SJSA1 (cell line): ENCODE measurements around the gene CCDC170. TPM values are rescaled to one million over a fixed set of nuclear protein-coding genes. Genes with fewer than 3 reads are reported as not detected.
A peak's percentile ranks its signal among the peaks of the same experiment; 100 is the strongest.
"Not testable (repeated sequence)": the region's sequence is repeated elsewhere in the genome, so short reads cannot be mapped to it uniquely, and the experiment has no call there.

Experiments used
- DNase-seq, 2 experiments: peaks; one replicate each; pipeline ENCODE4 v3.0.0-alpha.2; 2015 to 2020; ENCODE audit warnings: low spot score in 2 of 2, low read depth in 1 of 2
- H3K27ac ChIP-seq: fragments of 250-450 bp; sonication (Bioruptor Pico); 2 replicates; pipeline ENCODE4 v1.5.1; 2020; ENCODE audit warnings: mild to moderate bottlenecking, moderate library complexity
- H3K27me3 ChIP-seq: fragments of 250-450 bp; sonication (Bioruptor Pico); replicated peaks from 2 replicates; pipeline ENCODE4 v1.5.1; 2020; ENCODE audit warnings: mild to moderate bottlenecking, moderate library complexity
- H3K36me3 ChIP-seq: fragments of 250-450 bp; sonication (Bioruptor Pico); 2 replicates; pipeline ENCODE4 v1.5.1; 2020; ENCODE audit warnings: mild to moderate bottlenecking
- H3K4me1 ChIP-seq: fragments of 250-450 bp; sonication (Bioruptor Pico); replicated peaks from 2 replicates; pipeline ENCODE4 v1.6.1; 2021; ENCODE audit warnings: mild to moderate bottlenecking
- H3K4me3 ChIP-seq: fragments of 250-450 bp; sonication (Bioruptor Pico); 2 replicates; pipeline ENCODE4 v1.5.1; 2020; ENCODE audit warnings: mild to moderate bottlenecking
- H3K9me3 ChIP-seq: fragments of 250-450 bp; sonication (Bioruptor Pico); replicated peaks from 2 replicates; pipeline ENCODE4 v1.5.1; 2020; ENCODE audit warnings: mild to moderate bottlenecking
- total RNA-seq: library from RNA; depleted of rRNA; stranded (reverse); fragments of >200 nt; shearing (Covaris generic); gene quantifications from 2 replicates; pipeline ENCODE4 v1.2.3, GENCODE V29; 2014; rRNA removed

CCDC170 gene, protein sequence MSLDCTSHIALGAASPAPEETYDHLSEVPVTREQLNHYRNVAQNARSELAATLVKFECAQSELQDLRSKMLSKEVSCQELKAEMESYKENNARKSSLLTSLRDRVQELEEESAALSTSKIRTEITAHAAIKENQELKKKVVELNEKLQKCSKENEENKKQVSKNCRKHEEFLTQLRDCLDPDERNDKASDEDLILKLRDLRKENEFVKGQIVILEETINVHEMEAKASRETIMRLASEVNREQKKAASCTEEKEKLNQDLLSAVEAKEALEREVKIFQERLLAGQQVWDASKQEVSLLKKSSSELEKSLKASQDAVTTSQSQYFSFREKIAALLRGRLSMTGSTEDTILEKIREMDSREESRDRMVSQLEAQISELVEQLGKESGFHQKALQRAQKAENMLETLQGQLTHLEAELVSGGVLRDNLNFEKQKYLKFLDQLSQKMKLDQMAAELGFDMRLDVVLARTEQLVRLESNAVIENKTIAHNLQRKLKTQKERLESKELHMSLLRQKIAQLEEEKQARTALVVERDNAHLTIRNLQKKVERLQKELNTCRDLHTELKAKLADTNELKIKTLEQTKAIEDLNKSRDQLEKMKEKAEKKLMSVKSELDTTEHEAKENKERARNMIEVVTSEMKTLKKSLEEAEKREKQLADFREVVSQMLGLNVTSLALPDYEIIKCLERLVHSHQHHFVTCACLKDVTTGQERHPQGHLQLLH
- total RNA-seq, result 0.61 and 2.4 TPM in 2 replicates

DNA sequence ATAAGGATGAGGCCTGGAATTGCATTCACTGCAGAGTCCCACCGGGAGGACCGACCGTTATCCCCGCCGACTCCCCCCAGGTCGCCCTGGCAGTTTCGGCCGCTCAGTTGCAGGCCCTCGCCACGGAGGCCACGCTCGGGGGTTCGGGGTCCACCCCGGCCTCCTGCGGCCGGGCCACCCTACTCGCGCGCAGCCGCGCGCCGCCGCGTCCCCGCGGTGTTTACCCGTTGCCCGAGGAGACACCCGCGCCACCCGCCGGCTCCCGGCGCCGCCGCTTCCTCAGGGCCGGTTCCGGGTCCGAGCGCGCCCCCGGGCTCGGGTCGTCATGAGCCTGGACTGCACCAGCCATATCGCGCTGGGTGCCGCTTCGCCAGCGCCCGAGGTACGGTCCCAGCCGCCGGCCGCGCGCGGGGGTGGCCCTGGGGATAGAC, at the start of gene CCDC170:
TSS of gene CCDC170 (plus strand) at position 214 of the 431 bp plus-strand sequence. CDS start at position 326, 112 bp downstream.
- peaks cover 33% of the 10 kb centered on the region for H3K4me1 ChIP-seq
- peak within 1 kb of the TSS; percentile 72 for H3K4me3 ChIP-seq
- DNase-seq, result peak; percentile 51 to 60
- peak within 1 kb of the TSS; percentile 83 for H3K27ac ChIP-seq
- H3K27me3 ChIP-seq, result no peaks in the 10 kb centered on the region
- H3K9me3 ChIP-seq, result 0 out of 2 replicates have a peak, but pooled peaks cover 4% of the 10 kb centered on the region
- H3K36me3 ChIP-seq, result no peaks in the 10 kb centered on the region; the same call in 1 of the 2 replicates

- no peaks in the 10 kb centered on the region for H3K9me3 ChIP-seq
- H3K4me3 ChIP-seq, result no peak overlapping the region
- DNase-seq, result no peak
- no peaks in the 10 kb centered on the region for H3K27me3 ChIP-seq
- H3K27ac ChIP-seq, result peak overlapping the region; percentile 25; the same call in 1 of the 2 replicates
- peaks cover 20% of the 10 kb centered on the region for H3K36me3 ChIP-seq
- H3K4me1 ChIP-seq, result peaks cover 14% of the 10 kb centered on the region
Measured at GRCh38 chr6:151445482-151445881, 48.3 kb upstream of the CCDC170 start.

GRCh38 chr6:151447237-151447636, 46.6 kb upstream of the CCDC170 start:
- Histone ChIP-seq H3K36me3 (peaks cover 16% of the 10 kb centered on the region), H3K9me3 (no peaks in the 10 kb centered on the region), H3K27ac (no peak overlapping the region), H3K4me1 (peaks cover 18% of the 10 kb centered on the region), H3K27me3 (no peaks in the 10 kb centered on the region), H3K4me3 (no peak overlapping the region)
- DNase-seq, result no peak

DNA sequence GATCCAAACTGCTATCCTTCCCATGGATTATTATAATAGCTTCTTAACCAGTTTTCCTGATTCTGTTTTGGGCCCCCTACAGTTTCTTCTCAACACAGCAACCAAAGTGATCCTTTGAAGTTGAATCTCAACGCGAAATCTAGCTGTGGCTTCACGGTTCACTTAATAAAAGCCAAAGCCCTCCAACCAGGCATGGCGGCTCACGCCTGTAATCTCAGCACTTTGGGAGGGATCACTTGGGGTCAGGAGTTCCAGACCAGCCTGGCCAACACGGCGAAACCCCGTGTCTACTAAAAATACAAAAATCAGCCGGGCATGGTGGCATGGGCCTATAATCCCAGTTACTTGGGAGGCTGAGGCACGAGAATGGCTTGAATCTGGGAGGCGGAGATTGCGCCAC, 45.2 kb upstream of the CCDC170 start:
- H3K27ac ChIP-seq, result no peak overlapping the region
- no peaks in the 10 kb centered on the region for H3K9me3 ChIP-seq
- H3K4me1 ChIP-seq, result peaks cover 22% of the 10 kb centered on the region
- DNase-seq, result no peak
- no peak overlapping the region for H3K4me3 ChIP-seq
- no peaks in the 10 kb centered on the region for H3K27me3 ChIP-seq
- peaks cover 16% of the 10 kb centered on the region for H3K36me3 ChIP-seq

DNA sequence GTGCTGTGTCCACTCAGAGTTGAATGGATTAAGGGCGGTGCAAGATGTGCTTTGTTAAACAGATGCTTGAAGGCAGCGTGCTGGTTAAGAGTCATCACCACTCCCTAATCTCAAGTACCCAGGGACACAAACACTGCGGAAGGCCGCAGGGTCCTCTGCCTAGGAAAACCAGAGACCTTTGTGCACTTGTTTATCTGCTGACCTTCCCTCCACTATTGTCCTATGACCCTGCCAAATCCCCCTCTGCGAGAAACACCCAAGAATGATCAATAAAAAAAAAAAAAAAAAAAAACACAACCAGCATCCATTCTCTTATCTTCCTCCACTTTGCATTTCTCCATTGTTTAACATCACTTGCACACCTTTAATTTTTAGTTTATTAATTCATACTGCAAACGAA, 42.9 kb upstream of the CCDC170 start:
- H3K27me3 ChIP-seq, H3K9me3 ChIP-seq, DNase-seq, H3K36me3 ChIP-seq: not testable (repeated sequence)
- H3K4me3 ChIP-seq, result peak overlapping the region; percentile 67
- H3K4me1 ChIP-seq, result peaks cover 18% of the 10 kb centered on the region
- 0 out of 2 replicates have a peak overlapping the region, but pooled peaks have one; percentile 0 for H3K27ac ChIP-seq

GRCh38 chr6:151451417-151451949, 42.3 kb upstream of the CCDC170 start:
- peak overlapping the region; percentile 67 for H3K4me3 ChIP-seq
- peaks cover 13% of the 10 kb centered on the region for H3K4me1 ChIP-seq
- DNase-seq, result no peak
- H3K27ac ChIP-seq, result peak overlapping the region; percentile 0; the same call in 1 of the 2 replicates
- no peaks in the 10 kb centered on the region for H3K9me3 ChIP-seq
- no peaks in the 10 kb centered on the region for H3K27me3 ChIP-seq
- H3K36me3 ChIP-seq, result 0 out of 2 replicates have a peak, but pooled peaks cover 4% of the 10 kb centered on the region

GRCh38 chr6:151451950-151452749, 41.7 kb upstream of the CCDC170 start, which contains the start of gene RMND1:
Gene RMND1 (minus strand): TSS chr6:151452126. CDS start chr6:151445811, 6,315 bp downstream.
- H3K36me3 ChIP-seq, result 0 out of 2 replicates have a peak, but pooled peaks cover 4% of the 10 kb centered on the region
- no peaks in the 10 kb centered on the region for H3K9me3 ChIP-seq
- peak within 1 kb of the TSS; percentile 67 for H3K4me3 ChIP-seq
- peaks cover 11% of the 10 kb centered on the region; the same call in 1 of the 2 replicates for H3K4me1 ChIP-seq
- peak; percentile 99 to 100 for DNase-seq
- no peaks in the 10 kb centered on the region for H3K27me3 ChIP-seq
- H3K27ac ChIP-seq, result peak within 1 kb of the TSS; percentile 41; the same call in 1 of the 2 replicates

DNA sequence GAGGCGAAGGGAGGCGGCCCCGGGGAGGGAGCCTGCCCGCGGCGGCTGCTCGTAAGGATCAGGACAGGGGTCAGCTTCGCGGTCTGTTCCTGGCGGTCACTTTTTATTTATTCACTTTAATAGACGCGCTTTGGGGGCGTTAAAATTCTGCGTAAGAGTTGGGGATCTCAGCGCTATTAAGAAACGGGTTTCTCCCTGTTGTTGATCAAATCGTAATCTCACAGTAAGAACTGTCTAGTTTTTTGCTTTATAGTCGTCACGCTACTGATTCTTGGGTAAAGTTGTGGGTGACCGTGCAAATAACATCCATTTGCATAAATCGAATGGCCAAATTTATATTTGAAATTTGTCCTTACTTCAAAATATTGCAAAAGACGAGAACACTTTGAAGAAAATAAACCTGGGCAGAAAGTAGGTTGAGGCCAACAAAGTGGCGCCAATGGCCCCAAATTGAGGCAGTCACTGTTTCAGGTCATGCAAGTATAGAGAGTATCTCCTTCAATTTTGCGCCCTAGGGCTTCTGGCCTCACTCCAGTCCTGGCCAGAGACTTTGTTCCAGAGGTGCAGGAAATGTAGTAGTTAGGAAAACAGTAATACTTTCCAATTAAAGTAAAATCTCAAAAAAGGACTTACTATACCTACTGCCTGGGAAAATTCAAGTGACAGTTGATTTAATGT, 40.9 kb upstream of the CCDC170 start:
- Histone ChIP-seq H3K4me1 (peaks cover 11% of the 10 kb centered on the region; the same call in 1 of the 2 replicates), H3K27me3 (no peaks in the 10 kb centered on the region), H3K27ac (peak overlapping the region; percentile 41; the same call in 1 of the 2 replicates), H3K36me3 (peaks cover 10% of the 10 kb centered on the region; the same call in 1 of the 2 replicates), H3K9me3 (no peaks in the 10 kb centered on the region), H3K4me3 (peak overlapping the region; percentile 67)
- DNase-seq, result peak in 1 of 2 experiments; percentile 23

- H3K9me3 ChIP-seq, H3K4me3 ChIP-seq, H3K27ac ChIP-seq, H3K27me3 ChIP-seq, DNase-seq: not testable (repeated sequence)
- H3K36me3 ChIP-seq, result peaks cover 35% of the 10 kb centered on the region
- H3K4me1 ChIP-seq, result peaks cover 11% of the 10 kb centered on the region; the same call in 1 of the 2 replicates
Measured at GRCh38 chr6:151455751-151456398, 37.9 kb upstream of the CCDC170 start.

DNA sequence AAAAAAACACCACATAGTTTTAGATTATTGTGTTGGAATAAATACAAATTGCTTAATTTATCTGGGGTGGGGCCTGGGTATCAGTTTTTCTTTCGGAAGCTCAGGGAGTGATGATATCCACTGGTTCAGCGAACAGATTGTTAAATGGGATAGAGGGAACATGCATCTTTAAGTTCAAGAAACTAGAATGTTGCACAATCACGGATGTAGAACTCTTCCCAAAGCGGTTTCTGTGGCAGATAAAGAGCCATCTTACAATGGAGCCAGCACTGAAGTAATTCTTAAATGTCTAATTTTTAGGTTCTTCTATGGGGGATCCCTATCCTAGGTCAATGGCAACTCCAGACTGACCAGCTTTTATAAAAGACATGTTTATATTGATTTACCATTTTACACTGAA, 32.1 kb upstream of the CCDC170 start:
- no peaks in the 10 kb centered on the region for H3K9me3 ChIP-seq
- H3K36me3 ChIP-seq, result peaks cover 45% of the 10 kb centered on the region
- no peak overlapping the region for H3K4me3 ChIP-seq
- H3K27ac ChIP-seq, result no peak overlapping the region
- no peak for DNase-seq
- H3K27me3 ChIP-seq, result no peaks in the 10 kb centered on the region
- no peaks in the 10 kb centered on the region for H3K4me1 ChIP-seq

GRCh38 chr6:151464702-151465101, 29.1 kb upstream of the CCDC170 start:
- Histone ChIP-seq H3K4me1 (no peaks in the 10 kb centered on the region), H3K36me3 (peaks cover 21% of the 10 kb centered on the region), H3K4me3 (no peak overlapping the region), H3K9me3 (no peaks in the 10 kb centered on the region), H3K27ac (no peak overlapping the region), H3K27me3 (no peaks in the 10 kb centered on the region)
- no peak for DNase-seq
